Mesothelial cell of epicardium (in vitro differentiated cells): ENCODE measurements around the gene SSC5D. TPM values are rescaled to one million over a fixed set of nuclear protein-coding genes. Genes with fewer than 3 reads are reported as not detected.

Source experiments
- DNase-seq, 2 experiments: peaks; one replicate each; pipeline ENCODE4 v3.0.0; 2021; ENCODE audit warnings: low spot score in 2 of 2; ENCODE audit not compliant: unreplicated experiment in 2 of 2
- H3K27ac Mint-ChIP-seq: 2 replicates; pipeline ENCODE4 v1.8.0; 2021; ENCODE audit warnings: mixed read lengths
- H3K27me3 Mint-ChIP-seq: 2 replicates; pipeline ENCODE4 v1.8.0; 2021; ENCODE audit warnings: low read depth, mixed read lengths
- H3K36me3 Mint-ChIP-seq: 2 replicates; pipeline ENCODE4 v1.8.0; 2021; ENCODE audit warnings: mixed read lengths
- H3K4me1 Mint-ChIP-seq: 2 replicates; pipeline ENCODE4 v1.8.0; 2021; ENCODE audit warnings: mixed read lengths
- H3K4me3 Mint-ChIP-seq: 2 replicates; pipeline ENCODE4 v1.8.0; 2021; ENCODE audit warnings: mild to moderate bottlenecking, moderate library complexity, mixed read lengths
- H3K9me3 Mint-ChIP-seq: 2 replicates; pipeline ENCODE4 v1.8.0; 2021; ENCODE audit warnings: mixed read lengths
- CTCF ChIP-seq: fragments of 200-600 bp; sonication (generic); IDR thresholded peaks from one replicate; pipeline ENCODE4 v1.5.0; 2021; ENCODE audit warnings: antibody characterized with exemption; ENCODE audit not compliant: unreplicated experiment
- total RNA-seq: library from RNA; stranded (reverse); gene quantifications from 3 replicates; pipeline ENCODE4 v1.2.1, GENCODE V29; 2021

The SSC5D gene
- total RNA-seq, 1 donor from 2014 or later: 7.0 TPM

- Mint-ChIP-seq H3K9me3 (no peaks in the 10 kb centered on the region), H3K4me1 (peaks cover 26% of the 10 kb centered on the region), H3K27me3 (peaks cover 40% of the 10 kb centered on the region), H3K36me3 (no peaks in the 10 kb centered on the region), H3K27ac (peak overlapping the region; percentile 91), H3K4me3 (peak overlapping the region; percentile 79)
- no peak for DNase-seq
- no peak for TF ChIP-seq CTCF
These were observed 26.1 kb upstream of the SSC5D start for GRCh38 chr19:55461974-55462626.

DNA sequence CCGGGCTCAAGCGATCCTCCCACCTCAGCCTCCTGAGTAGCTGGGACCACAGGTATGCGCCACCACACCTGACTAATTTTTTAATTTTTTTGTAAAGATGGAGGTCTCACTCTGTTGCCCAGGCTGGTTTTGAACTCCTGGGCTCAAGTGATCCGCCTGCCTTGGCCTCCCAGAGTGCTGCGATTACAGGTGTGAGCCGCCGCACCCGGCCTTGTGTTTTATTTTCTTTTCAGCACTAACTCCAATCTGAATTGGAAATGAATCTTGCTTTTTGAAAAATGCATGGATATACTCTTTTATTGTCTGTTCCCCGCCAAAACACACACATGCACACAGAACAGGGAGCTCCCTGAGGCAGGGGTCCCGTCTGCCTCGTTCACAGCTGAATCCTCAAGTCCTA is 25.5 kb upstream of the SSC5D start:
- Mint-ChIP-seq H3K27ac (no peak overlapping the region), H3K9me3 (no peaks in the 10 kb centered on the region), H3K4me3 (peak overlapping the region; percentile 79), H3K27me3 (peaks cover 44% of the 10 kb centered on the region), H3K36me3 (no peaks in the 10 kb centered on the region), H3K4me1 (peaks cover 26% of the 10 kb centered on the region)
- no peak for DNase-seq
- TF ChIP-seq CTCF: no peak

GRCh38 chr19:55463583-55464031 is 24.6 kb upstream of the SSC5D start:
- no peaks in the 10 kb centered on the region for H3K36me3 Mint-ChIP-seq
- peaks cover 29% of the 10 kb centered on the region for H3K4me1 Mint-ChIP-seq
- no peak overlapping the region for H3K27ac Mint-ChIP-seq
- no peak overlapping the region for H3K4me3 Mint-ChIP-seq
- H3K9me3 Mint-ChIP-seq: no peaks in the 10 kb centered on the region
- no peak for DNase-seq
- no peak for TF ChIP-seq CTCF
- peaks cover 46% of the 10 kb centered on the region for H3K27me3 Mint-ChIP-seq

DNA sequence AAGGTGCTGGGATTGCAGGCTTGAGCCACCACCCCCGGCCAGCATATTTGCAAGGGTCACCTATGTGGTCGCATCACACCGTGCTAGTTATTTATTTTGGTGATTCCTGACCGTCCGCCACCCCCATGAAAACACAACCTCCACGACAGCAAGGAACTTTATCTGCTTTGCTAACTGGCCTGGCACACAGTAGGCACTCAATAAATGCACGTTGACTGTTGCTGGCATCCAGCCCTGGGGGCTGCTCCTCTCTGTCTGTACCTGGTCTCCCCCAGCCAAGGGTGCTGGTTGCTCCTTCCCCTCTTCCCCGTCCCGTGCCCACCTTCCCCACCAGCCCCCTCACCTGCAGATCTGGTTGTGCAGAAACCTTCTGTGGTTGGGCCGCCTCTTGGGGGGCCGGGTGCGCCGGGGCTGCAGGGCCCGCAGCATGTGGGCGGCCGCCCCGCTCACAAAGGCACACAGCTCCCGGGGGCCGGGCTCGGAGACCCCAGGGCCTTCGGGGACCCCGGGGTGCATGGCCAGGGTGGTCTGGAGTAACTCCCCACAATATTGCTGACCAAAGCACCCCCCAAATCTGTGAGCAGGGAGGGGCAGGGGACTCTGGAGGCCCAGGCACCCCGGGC is 24.1 kb upstream of the SSC5D start:
- DNase-seq: no peak
- H3K4me1 Mint-ChIP-seq: peaks cover 28% of the 10 kb centered on the region

GRCh38 chr19:55464662-55465054 is 23.6 kb upstream of the SSC5D start, which contains the start of gene C19orf85:
Gene C19orf85, minus strand, starts transcription at chr19:55464751. Its CDS starts 197 bp downstream, at chr19:55464554.
- TF ChIP-seq CTCF: no peak
- H3K27ac Mint-ChIP-seq: no peak within 1 kb of the TSS
- H3K4me1 Mint-ChIP-seq: peaks cover 24% of the 10 kb centered on the region
- H3K27me3 Mint-ChIP-seq: peaks cover 46% of the 10 kb centered on the region
- no peaks in the 10 kb centered on the region for H3K9me3 Mint-ChIP-seq
- DNase-seq: no peak
- no peak within 1 kb of the TSS for H3K4me3 Mint-ChIP-seq
- no peaks in the 10 kb centered on the region for H3K36me3 Mint-ChIP-seq

More for the DNA sequence above, 24.1 kb upstream of the SSC5D start:
- H3K9me3 Mint-ChIP-seq: no peaks in the 10 kb centered on the region
- no peaks in the 10 kb centered on the region for H3K36me3 Mint-ChIP-seq
- peaks cover 46% of the 10 kb centered on the region for H3K27me3 Mint-ChIP-seq
- TF ChIP-seq CTCF: no peak
- no peak overlapping the region for H3K27ac Mint-ChIP-seq
- no peak overlapping the region for H3K4me3 Mint-ChIP-seq
